GM23338 (cell line): ENCODE measurements around the gene USP17L22.
"Not testable (repeated sequence)": the region's sequence is repeated elsewhere in the genome, so short reads cannot be mapped to it uniquely, and the experiment has no call there.

Experiments
- CREB1 ChIP-seq: fragments of 250-450 bp; sonication (Bioruptor Pico); IDR thresholded peaks from 2 replicates; pipeline ENCODE4 v1.5.0; 2020; ENCODE audit warnings: low read depth, mild to moderate bottlenecking, moderate library complexity
- CTCF ChIP-seq, 2 experiments: fragments of 200-600 bp in 1 of 2; sonication (generic) in 1 of 2; conservative IDR thresholded peaks; 2 replicates each; pipeline versions ENCODE4 v1.5.1 to v1.6.1; 2016 to 2017; ENCODE audit warnings: antibody characterized with exemption in 2 of 2, low read depth in 2 of 2, mild to moderate bottlenecking in 2 of 2, moderate library complexity in 1 of 2
- EZH2 ChIP-seq: fragments of 200-600 bp; sonication (generic); IDR thresholded peaks from one replicate; pipeline ENCODE4 v1.8.0; 2017; ENCODE audit warnings: antibody characterized with exemption, mild to moderate bottlenecking, low read depth; ENCODE audit not compliant: unreplicated experiment
- EZH2phosphoT487 ChIP-seq: fragments of 200-600 bp; sonication (generic); IDR thresholded peaks from one replicate; pipeline ENCODE4 v1.8.1; 2018; ENCODE audit warnings: antibody characterized with exemption; ENCODE audit not compliant: unreplicated experiment
- JUNB ChIP-seq: IDR thresholded peaks from one replicate; pipeline ENCODE4 v1.6.1; 2016; ENCODE audit warnings: antibody characterized with exemption; ENCODE audit not compliant: unreplicated experiment
- POLR2AphosphoS5 ChIP-seq: IDR thresholded peaks from 2 replicates; pipeline ENCODE4 v1.6.1; 2016; ENCODE audit warnings: antibody characterized with exemption, low read depth
- REST ChIP-seq: IDR thresholded peaks from one replicate; pipeline ENCODE4 v1.6.1; 2018; ENCODE audit warnings: antibody characterized with exemption; ENCODE audit not compliant: unreplicated experiment
- STAT1 ChIP-seq: IDR thresholded peaks from one replicate; pipeline ENCODE4 v1.6.1; 2016; ENCODE audit warnings: antibody characterized with exemption; ENCODE audit not compliant: unreplicated experiment

GRCh38 chr4:9257824-9258223 is 9.6 kb upstream of the USP17L22 start, which contains the start of gene USP17L20:
- not testable (repeated sequence) for TF ChIP-seq CTCF (conservative IDR thresholded peaks at IDR 0.05; ENCODE audit: low read depth in 2 of 2); POLR2AphosphoS5; REST; JUNB; CREB1; EZH2phosphoT487; STAT1; EZH2
